Mesenchymal stem cell (in vitro differentiated cells and primary cell): ENCODE measurements around the gene ZNF511.

ENCODE experiments used
- DNase-seq: peaks from one replicate; pipeline ENCODE4 v3.0.0-alpha.2; 2013
- H2AFZ ChIP-seq: one replicate; pipeline ENCODE4 v1.6.1; 2013; ENCODE audit warnings: low read depth, mild to moderate bottlenecking, control low read depth, inconsistent platforms, low read length, moderate library complexity
- H2AK5ac ChIP-seq: 2 replicates; pipeline ENCODE4 v1.6.1; 2013; ENCODE audit warnings: low read length, moderate library complexity, mild to moderate bottlenecking, inconsistent platforms; ENCODE audit not compliant: severe bottlenecking
- H2BK120ac ChIP-seq: one replicate; pipeline ENCODE4 v1.6.1; 2013; ENCODE audit warnings: low read depth, mild to moderate bottlenecking, inconsistent platforms, low read length, moderate library complexity
- H2BK12ac ChIP-seq, 2 experiments: one replicate each; pipeline ENCODE4 v1.6.1; 2013; ENCODE audit warnings: inconsistent platforms in 2 of 2, low read length in 2 of 2, mild to moderate bottlenecking in 2 of 2, moderate library complexity in 2 of 2, control low read depth in 1 of 2
- H2BK15ac ChIP-seq: one replicate; pipeline ENCODE4 v1.6.1; 2013; ENCODE audit warnings: mild to moderate bottlenecking, low read depth, inconsistent platforms; ENCODE audit not compliant: poor library complexity, severe bottlenecking
- H2BK5ac ChIP-seq: 2 replicates; pipeline ENCODE4 v1.6.1; 2013; ENCODE audit warnings: low read depth, mild to moderate bottlenecking, low read length, control low read depth, inconsistent platforms; ENCODE audit not compliant: poor library complexity, severe bottlenecking
- H3K14ac ChIP-seq, 2 experiments: one replicate each; pipeline ENCODE4 v1.6.1; 2013; ENCODE audit warnings: inconsistent platforms in 2 of 2, low read length in 2 of 2, control low read depth in 1 of 2, mild to moderate bottlenecking in 1 of 2, moderate library complexity in 1 of 2
- H3K18ac ChIP-seq, 2 experiments: one replicate each; pipeline ENCODE4 v1.6.1; 2013; ENCODE audit warnings: inconsistent platforms in 2 of 2, low read length in 2 of 2, control low read depth in 1 of 2, low read depth in 1 of 2, mild to moderate bottlenecking in 1 of 2
- H3K23ac ChIP-seq, 2 experiments: one replicate each; pipeline ENCODE4 v1.6.1; 2013; ENCODE audit warnings: inconsistent platforms in 2 of 2, low read length in 2 of 2, mild to moderate bottlenecking in 2 of 2, moderate library complexity in 2 of 2, control low read depth in 1 of 2
- H3K27ac ChIP-seq: 2 replicates; pipeline ENCODE4 v1.5.1; 2013; ENCODE audit warnings: mild to moderate bottlenecking, moderate library complexity, low read length, control low read depth, inconsistent platforms; ENCODE audit not compliant: poor library complexity, severe bottlenecking
- H3K27me3 ChIP-seq, 2 experiments: 2 replicates each; pipeline versions ENCODE4 v1.6.1 to v1.7.0; 2013; ENCODE audit warnings: low read length in 2 of 2, mild to moderate bottlenecking in 2 of 2, moderate library complexity in 2 of 2, control low read depth in 1 of 2, inconsistent platforms in 1 of 2; ENCODE audit not compliant: control insufficient read depth in 1 of 2, insufficient read depth in 1 of 2
- H3K36me3 ChIP-seq, 2 experiments: 2 replicates each; pipeline versions ENCODE4 v1.6.1 to v1.7.0; 2013; ENCODE audit warnings: low read length in 2 of 2, control low read depth in 1 of 2, inconsistent platforms in 1 of 2, low read depth in 1 of 2, mild to moderate bottlenecking in 1 of 2; ENCODE audit not compliant: insufficient read depth in 2 of 2, control insufficient read depth in 1 of 2
- H3K4ac ChIP-seq, 2 experiments: one replicate each; pipeline ENCODE4 v1.6.1; 2013; ENCODE audit warnings: inconsistent platforms in 2 of 2, low read length in 2 of 2, mild to moderate bottlenecking in 2 of 2, moderate library complexity in 2 of 2, control low read depth in 1 of 2, low read depth in 1 of 2
- H3K4me1 ChIP-seq: 2 replicates; pipeline ENCODE4 v1.6.1; 2013; ENCODE audit warnings: low read depth, low read length, control low read depth; ENCODE audit not compliant: control insufficient read depth, insufficient read depth
- H3K4me2 ChIP-seq: 2 replicates; pipeline ENCODE4 v1.6.1; 2013; ENCODE audit warnings: low read length, mild to moderate bottlenecking, inconsistent platforms; ENCODE audit not compliant: poor library complexity, severe bottlenecking
- H3K4me3 ChIP-seq, 2 experiments: 2 replicates each; pipeline versions ENCODE4 v1.5.1 to v1.7.0; 2013; ENCODE audit warnings: low read length in 2 of 2, mild to moderate bottlenecking in 2 of 2, control low read depth in 1 of 2, low read depth in 1 of 2; ENCODE audit not compliant: insufficient read depth in 1 of 2
- H3K79me1 ChIP-seq: replicated peaks from 2 replicates; pipeline ENCODE4 v1.6.1; 2013; ENCODE audit warnings: mild to moderate bottlenecking, control low read depth, low read length, inconsistent platforms; ENCODE audit not compliant: poor library complexity, severe bottlenecking
- H3K9ac ChIP-seq: 2 replicates; pipeline ENCODE4 v1.7.0; 2013; ENCODE audit warnings: mild to moderate bottlenecking, low read length, moderate library complexity
- H3K9me3 ChIP-seq: 2 replicates; pipeline ENCODE4 v1.7.0; 2013; ENCODE audit warnings: mild to moderate bottlenecking, low read length; ENCODE audit not compliant: control insufficient read depth
- H4K8ac ChIP-seq: one replicate; pipeline ENCODE4 v1.6.1; 2013; ENCODE audit warnings: inconsistent platforms, mild to moderate bottlenecking, low read length, moderate library complexity
- H4K91ac ChIP-seq: one replicate; pipeline ENCODE4 v1.6.1; 2013; ENCODE audit warnings: mild to moderate bottlenecking, low read length, inconsistent platforms
- WGBS: methylation state at CpG from one replicate; pipeline ENCODE4 v1.1.7; 2013; ENCODE audit warnings: mixed read lengths; 5-methylcytosine and 5-hydroxymethylcytosine counted together

Gene ZNF511

GRCh38 chr10:133277277-133277992 is 31.3 kb upstream of the ZNF511 start:
- H3K4me1 ChIP-seq = peaks cover 53% of the 10 kb centered on the region
- peak overlapping the region; percentile 46 for H4K91ac ChIP-seq
- H3K4me3 ChIP-seq = no peak overlapping the region
- H2BK15ac ChIP-seq = no peak overlapping the region
- H3K4me2 ChIP-seq = no peak overlapping the region
- H3K18ac ChIP-seq = no peak overlapping the region
- no peak overlapping the region for H3K4ac ChIP-seq
- H2AFZ ChIP-seq = no peak overlapping the region
- WGBS = 82% methylated on average over 25 of the region's 25 CpGs
- peak overlapping the region; percentile 33 for H4K8ac ChIP-seq
- H3K9me3 ChIP-seq = no peaks in the 10 kb centered on the region
- no peak overlapping the region for H2BK120ac ChIP-seq
- no peak for DNase-seq
- H3K23ac ChIP-seq = no peak overlapping the region
- H2BK12ac ChIP-seq = no peak overlapping the region
- H3K79me1 ChIP-seq = peaks cover 4% of the 10 kb centered on the region
- peaks cover 0 to 26% of the 10 kb centered on the region in 2 experiments for H3K27me3 ChIP-seq
- H3K14ac ChIP-seq = no peak overlapping the region
- peaks cover 38 to 56% of the 10 kb centered on the region in 2 experiments for H3K36me3 ChIP-seq
- no peak overlapping the region for H3K9ac ChIP-seq
- no peak overlapping the region for H2AK5ac ChIP-seq
- no peak overlapping the region for H3K27ac ChIP-seq
- no peak overlapping the region for H2BK5ac ChIP-seq

- Histone ChIP-seq H2AK5ac (no peak overlapping the region), H3K27me3 (peaks cover 0 to 26% of the 10 kb centered on the region in 2 experiments), H4K91ac (no peak overlapping the region), H3K27ac (peak overlapping the region; percentile 36), H2AFZ (no peak overlapping the region), H3K23ac (no peak overlapping the region), H3K4me2 (peak overlapping the region; percentile 7), H3K4me3 (no peak overlapping the region), H3K9me3 (no peaks in the 10 kb centered on the region), H2BK5ac (no peak overlapping the region), H3K79me1 (peaks cover 4% of the 10 kb centered on the region), H4K8ac (no peak overlapping the region), H3K9ac (no peak overlapping the region), H3K14ac (peak overlapping the region in 1 of 2 experiments; percentile 26), H3K36me3 (peaks cover 45 to 56% of the 10 kb centered on the region in 2 experiments), H3K18ac (peak overlapping the region in 1 of 2 experiments; percentile 6), H2BK15ac (no peak overlapping the region), H3K4ac (peak overlapping the region in 1 of 2 experiments; percentile 41), H3K4me1 (peaks cover 53% of the 10 kb centered on the region), H2BK120ac (no peak overlapping the region), H2BK12ac (peak overlapping the region in 1 of 2 experiments; percentile 68)
- DNase-seq = no peak
- 76% methylated on average over 12 of the region's 12 CpGs for WGBS
Observed at GRCh38 chr10:133277993-133278576, 30.6 kb upstream of the ZNF511 start.

GRCh38 chr10:133278577-133279265 is 30.0 kb upstream of the ZNF511 start:
- no peak overlapping the region for H3K4me3 ChIP-seq
- no peak overlapping the region for H3K14ac ChIP-seq
- peak overlapping the region in 1 of 2 experiments; percentile 41 for H3K4ac ChIP-seq
- H3K27ac ChIP-seq = peak overlapping the region; percentile 36
- peak overlapping the region; percentile 48 for H4K91ac ChIP-seq
- no peak overlapping the region for H2AK5ac ChIP-seq
- H2BK5ac ChIP-seq = no peak overlapping the region
- peak overlapping the region in 1 of 2 experiments; percentile 6 for H3K18ac ChIP-seq
- H2BK120ac ChIP-seq = no peak overlapping the region
- no peak overlapping the region for H2AFZ ChIP-seq
- peak; percentile 67 for DNase-seq
- H3K9me3 ChIP-seq = no peaks in the 10 kb centered on the region
- H3K23ac ChIP-seq = no peak overlapping the region
- H2BK15ac ChIP-seq = peak overlapping the region; percentile 66
- WGBS = 52% methylated on average over 19 of the region's 19 CpGs
- no peak overlapping the region for H3K9ac ChIP-seq
- H3K79me1 ChIP-seq = peaks cover 4% of the 10 kb centered on the region
- H2BK12ac ChIP-seq = peak overlapping the region in 1 of 2 experiments; percentile 74
- H3K4me1 ChIP-seq = peaks cover 53% of the 10 kb centered on the region
- H4K8ac ChIP-seq = peak overlapping the region; percentile 47
- peaks cover 0 to 26% of the 10 kb centered on the region in 2 experiments for H3K27me3 ChIP-seq
- peaks cover 51 to 56% of the 10 kb centered on the region in 2 experiments for H3K36me3 ChIP-seq
- peak overlapping the region; percentile 7 for H3K4me2 ChIP-seq
